Panc1 (cell line): Measurements from ENCODE around the gene ATXN10. TPM values are rescaled to one million over a fixed set of nuclear protein-coding genes. Genes with fewer than 3 reads are reported as not detected.

Experiments used
- ATAC-seq: fragments of 200-7000 bp; cut with Tn5 transposase; 2 replicates; pipeline ENCODE4 v1.9.1; 2020; ENCODE audit warnings: mild to moderate bottlenecking, moderate library complexity
- BruUV-seq: library from RNA; stranded (reverse); fragments of 400-500 nt; replicated peaks from 2 replicates; lab custom pipeline; 2021; lab: Mats Ljungman, UMichigan
- CTCF ChIA-PET: fragments of 300-600 bp; sonication (Branson Sonifier 250); formaldehyde crosslinking; loops from one replicate; lab custom pipeline; 2022; ENCODE audit warnings: antibody characterized with exemption; lab: Charles Lee
- POLR2A ChIA-PET: fragments of 300-600 bp; sonication (Branson Sonifier 250); formaldehyde crosslinking; loops from one replicate; lab custom pipeline; 2022; ENCODE audit warnings: antibody characterized with exemption; lab: Charles Lee
- DNase-seq: peaks from one replicate; pipeline ENCODE4 v3.0.0-alpha.2; 2010; ENCODE audit warnings: low read depth, low spot score
- H3K27ac ChIP-seq: 2 replicates; pipeline ENCODE4 v1.5.1; 2011; ENCODE audit warnings: mild to moderate bottlenecking, low read length, inconsistent platforms
- H3K27me3 ChIP-seq: fragments of 200-500 bp; sonication (Bioruptor generic); 2 replicates; pipeline ENCODE4 v1.6.0; 2014; ENCODE audit warnings: low read length, inconsistent platforms; ENCODE audit not compliant: control insufficient read depth, insufficient read depth
- H3K36me3 ChIP-seq: fragments of 200-500 bp; sonication (Bioruptor generic); 2 replicates; pipeline ENCODE4 v1.5.1; 2014; ENCODE audit warnings: inconsistent platforms, mild to moderate bottlenecking, low read length, moderate library complexity; ENCODE audit not compliant: control insufficient read depth, insufficient read depth
- H3K4me1 ChIP-seq: 2 replicates; pipeline ENCODE4 v1.5.1; 2011; ENCODE audit warnings: inconsistent platforms, mild to moderate bottlenecking, low read length, moderate library complexity; ENCODE audit not compliant: control insufficient read depth, insufficient read depth
- H3K4me3 ChIP-seq, 2 experiments: 2 replicates each; pipeline ENCODE4 v1.5.1; 2011 to 2012; ENCODE audit warnings: low read depth in 2 of 2, low read length in 2 of 2, mild to moderate bottlenecking in 2 of 2, inconsistent platforms in 1 of 2, moderate library complexity in 1 of 2
- H3K9me3 ChIP-seq: fragments of 200-500 bp; sonication (Bioruptor generic); 2 replicates; pipeline ENCODE4 v1.5.1; 2014; ENCODE audit warnings: low read depth, mild to moderate bottlenecking, inconsistent platforms, low read length, moderate library complexity; ENCODE audit not compliant: control insufficient read depth, insufficient read depth
- POLR2AphosphoS5 ChIP-seq: IDR thresholded peaks from 2 replicates; pipeline ENCODE4 v1.6.1; 2012; ENCODE audit warnings: mild to moderate bottlenecking, low read depth, low read length, moderate library complexity
- SIN3A ChIP-seq: IDR thresholded peaks from 2 replicates; pipeline ENCODE4 v1.6.1; 2012; ENCODE audit warnings: low read depth, mild to moderate bottlenecking, low read length, moderate library complexity, borderline replicate concordance; ENCODE audit not compliant: insufficient read depth
- TCF7L2 ChIP-seq: IDR thresholded peaks from 2 replicates; pipeline ENCODE4 v1.6.1; 2011; ENCODE audit warnings: mild to moderate bottlenecking, low read depth, low read length, inconsistent platforms
- in situ Hi-C: cut with HindIII; loops from 2 replicates; pipeline ENCODE4 v1.10.0; 2016; ENCODE audit warnings: low sequenced_read_pairs, low pct_unique_long_range_greater_than_20kb
- intact Hi-C: fragments of 100-400 bp; cut with micrococcal nuclease; formaldehyde crosslinking; loops from one replicate; pipeline ENCODE4 v1.10.0; 2022; ENCODE audit not compliant: unreplicated experiment
- total RNA-seq: library from RNA; stranded (reverse); gene quantifications from one replicate; pipeline ENCODE4 v1.2.1, GENCODE V29; 2021; ENCODE audit not compliant: unreplicated experiment
- TF ChIP-seq, protein P1 (sequence below), 2 experiments: IDR thresholded peaks; 2 replicates each; pipeline ENCODE4 v1.6.1; 2011 to 2012; ENCODE audit warnings: low read depth in 2 of 2, control low read depth in 1 of 2, low read length in 1 of 2, mild to moderate bottlenecking in 1 of 2, moderate library complexity in 1 of 2; ENCODE audit not compliant: insufficient read depth in 1 of 2
- TF ChIP-seq, protein P2 (sequence below): fragments of 450-650 bp; IDR thresholded peaks from 2 replicates; pipeline ENCODE4 v1.5.1; 2017; ENCODE audit warnings: mild to moderate bottlenecking

ATXN10 gene
- total RNA-seq, 1 experiment from 2014 or later: 184 TPM

DNA sequence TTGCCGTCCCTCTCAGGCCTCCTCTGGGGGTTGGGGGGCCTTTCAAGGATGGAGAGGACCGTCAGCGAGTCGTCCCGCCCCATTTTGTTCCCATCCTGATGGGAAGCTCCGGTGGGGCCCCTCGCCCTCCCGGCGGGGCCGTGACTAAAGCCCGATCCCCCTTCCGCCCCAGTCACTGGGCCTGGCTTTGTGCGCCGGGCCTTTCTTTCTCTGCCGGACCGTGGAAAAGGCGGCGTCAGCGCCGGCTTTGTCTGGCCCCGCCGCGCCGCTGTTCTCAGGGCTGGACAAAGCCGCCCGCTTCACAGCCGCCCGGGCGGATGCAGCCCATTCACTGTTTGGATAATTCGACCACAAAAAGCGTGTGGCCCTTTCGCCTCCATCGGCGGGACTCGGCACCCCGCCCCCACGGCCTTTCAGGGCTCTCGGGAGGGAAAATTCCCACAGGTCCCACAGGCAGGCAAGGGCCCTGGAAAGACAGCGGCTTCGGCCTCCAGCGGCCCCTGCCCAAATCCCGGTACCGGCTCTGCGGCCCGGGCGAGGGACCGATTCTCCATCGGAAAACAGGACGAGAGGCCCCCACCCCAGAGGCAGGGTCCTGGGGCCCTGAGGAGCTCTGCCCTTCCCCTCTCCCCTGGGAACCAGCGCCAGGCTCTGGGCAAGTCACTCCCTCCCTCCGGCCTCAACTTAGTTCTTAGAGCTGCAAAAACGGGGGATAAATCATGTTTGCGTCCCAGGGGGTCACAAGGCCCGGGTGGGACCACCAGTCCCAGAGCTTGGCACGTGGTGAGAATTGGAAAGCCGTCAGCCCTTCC is 218.1 kb downstream of the ATXN10 start:
- DNase-seq (no peak), ATAC-seq (no peak)
- TF ChIP-seq, protein P1, sequence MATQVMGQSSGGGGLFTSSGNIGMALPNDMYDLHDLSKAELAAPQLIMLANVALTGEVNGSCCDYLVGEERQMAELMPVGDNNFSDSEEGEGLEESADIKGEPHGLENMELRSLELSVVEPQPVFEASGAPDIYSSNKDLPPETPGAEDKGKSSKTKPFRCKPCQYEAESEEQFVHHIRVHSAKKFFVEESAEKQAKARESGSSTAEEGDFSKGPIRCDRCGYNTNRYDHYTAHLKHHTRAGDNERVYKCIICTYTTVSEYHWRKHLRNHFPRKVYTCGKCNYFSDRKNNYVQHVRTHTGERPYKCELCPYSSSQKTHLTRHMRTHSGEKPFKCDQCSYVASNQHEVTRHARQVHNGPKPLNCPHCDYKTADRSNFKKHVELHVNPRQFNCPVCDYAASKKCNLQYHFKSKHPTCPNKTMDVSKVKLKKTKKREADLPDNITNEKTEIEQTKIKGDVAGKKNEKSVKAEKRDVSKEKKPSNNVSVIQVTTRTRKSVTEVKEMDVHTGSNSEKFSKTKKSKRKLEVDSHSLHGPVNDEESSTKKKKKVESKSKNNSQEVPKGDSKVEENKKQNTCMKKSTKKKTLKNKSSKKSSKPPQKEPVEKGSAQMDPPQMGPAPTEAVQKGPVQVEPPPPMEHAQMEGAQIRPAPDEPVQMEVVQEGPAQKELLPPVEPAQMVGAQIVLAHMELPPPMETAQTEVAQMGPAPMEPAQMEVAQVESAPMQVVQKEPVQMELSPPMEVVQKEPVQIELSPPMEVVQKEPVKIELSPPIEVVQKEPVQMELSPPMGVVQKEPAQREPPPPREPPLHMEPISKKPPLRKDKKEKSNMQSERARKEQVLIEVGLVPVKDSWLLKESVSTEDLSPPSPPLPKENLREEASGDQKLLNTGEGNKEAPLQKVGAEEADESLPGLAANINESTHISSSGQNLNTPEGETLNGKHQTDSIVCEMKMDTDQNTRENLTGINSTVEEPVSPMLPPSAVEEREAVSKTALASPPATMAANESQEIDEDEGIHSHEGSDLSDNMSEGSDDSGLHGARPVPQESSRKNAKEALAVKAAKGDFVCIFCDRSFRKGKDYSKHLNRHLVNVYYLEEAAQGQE (IDR thresholded peaks at IDR 0.05; ENCODE audit: insufficient read depth in 1 of 2, low read depth in 2 of 2, low read length in 1 of 2): no peak
- TF ChIP-seq TCF7L2 (no peak), SIN3A (no peak), POLR2AphosphoS5 (no peak)
- TF ChIP-seq, protein P2, sequence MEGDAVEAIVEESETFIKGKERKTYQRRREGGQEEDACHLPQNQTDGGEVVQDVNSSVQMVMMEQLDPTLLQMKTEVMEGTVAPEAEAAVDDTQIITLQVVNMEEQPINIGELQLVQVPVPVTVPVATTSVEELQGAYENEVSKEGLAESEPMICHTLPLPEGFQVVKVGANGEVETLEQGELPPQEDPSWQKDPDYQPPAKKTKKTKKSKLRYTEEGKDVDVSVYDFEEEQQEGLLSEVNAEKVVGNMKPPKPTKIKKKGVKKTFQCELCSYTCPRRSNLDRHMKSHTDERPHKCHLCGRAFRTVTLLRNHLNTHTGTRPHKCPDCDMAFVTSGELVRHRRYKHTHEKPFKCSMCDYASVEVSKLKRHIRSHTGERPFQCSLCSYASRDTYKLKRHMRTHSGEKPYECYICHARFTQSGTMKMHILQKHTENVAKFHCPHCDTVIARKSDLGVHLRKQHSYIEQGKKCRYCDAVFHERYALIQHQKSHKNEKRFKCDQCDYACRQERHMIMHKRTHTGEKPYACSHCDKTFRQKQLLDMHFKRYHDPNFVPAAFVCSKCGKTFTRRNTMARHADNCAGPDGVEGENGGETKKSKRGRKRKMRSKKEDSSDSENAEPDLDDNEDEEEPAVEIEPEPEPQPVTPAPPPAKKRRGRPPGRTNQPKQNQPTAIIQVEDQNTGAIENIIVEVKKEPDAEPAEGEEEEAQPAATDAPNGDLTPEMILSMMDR: no peak
- Histone ChIP-seq H3K27me3 (no peaks in the 10 kb centered on the region), H3K4me3 (no peak overlapping the region), H3K27ac (no peak overlapping the region), H3K36me3 (no peaks in the 10 kb centered on the region), H3K4me1 (no peaks in the 10 kb centered on the region), H3K9me3 (no peaks in the 10 kb centered on the region)
- in situ Hi-C loops: no loop called here
- intact Hi-C loops: no loop called here
- CTCF ChIA-PET: no interaction called here
- BruUV-seq: no TSS peak
- POLR2A ChIA-PET: no interaction called here

DNA sequence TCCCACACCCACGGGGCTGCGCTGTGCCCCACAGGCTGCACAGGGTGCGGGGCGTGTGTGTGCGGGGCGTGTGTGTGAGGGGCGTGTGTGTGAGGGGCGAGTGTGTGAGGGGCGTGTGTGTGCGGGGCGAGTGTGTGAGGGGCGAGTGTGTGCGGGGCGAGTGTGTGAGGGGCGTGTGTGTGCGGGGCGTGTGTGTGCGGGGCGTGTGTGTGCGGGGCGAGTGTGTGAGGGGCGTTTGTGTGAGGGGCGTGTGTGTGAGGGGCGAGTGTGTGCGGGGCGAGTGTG is 218.7 kb downstream of the ATXN10 start:
- Histone ChIP-seq H3K9me3 (no peaks in the 10 kb centered on the region), H3K36me3 (no peaks in the 10 kb centered on the region), H3K27ac (no peak overlapping the region), H3K4me3 (no peak overlapping the region), H3K4me1 (no peaks in the 10 kb centered on the region), H3K27me3 (no peaks in the 10 kb centered on the region)
- ChIA-PET POLR2A (no interaction called here), CTCF (no interaction called here)
- intact Hi-C loops: no loop called here
- no TSS peak for BruUV-seq
- TF ChIP-seq, protein P2: no peak
- TF ChIP-seq POLR2AphosphoS5 (no peak), SIN3A (no peak), TCF7L2 (no peak)
- TF ChIP-seq, protein P1 (IDR thresholded peaks at IDR 0.05; ENCODE audit: insufficient read depth in 1 of 2, low read depth in 2 of 2, low read length in 1 of 2): no peak
- in situ Hi-C loops: no loop called here
- ATAC-seq: no peak
- DNase-seq: no peak
